Measurements from ENCODE around the gene CKB.
A peak's percentile ranks its signal among the peaks of the same experiment; 100 is the strongest.
"Not testable (repeated sequence)": the region's sequence is repeated elsewhere in the genome, so short reads cannot be mapped to it uniquely, and the experiment has no call there.

Gene CKB

DNA sequence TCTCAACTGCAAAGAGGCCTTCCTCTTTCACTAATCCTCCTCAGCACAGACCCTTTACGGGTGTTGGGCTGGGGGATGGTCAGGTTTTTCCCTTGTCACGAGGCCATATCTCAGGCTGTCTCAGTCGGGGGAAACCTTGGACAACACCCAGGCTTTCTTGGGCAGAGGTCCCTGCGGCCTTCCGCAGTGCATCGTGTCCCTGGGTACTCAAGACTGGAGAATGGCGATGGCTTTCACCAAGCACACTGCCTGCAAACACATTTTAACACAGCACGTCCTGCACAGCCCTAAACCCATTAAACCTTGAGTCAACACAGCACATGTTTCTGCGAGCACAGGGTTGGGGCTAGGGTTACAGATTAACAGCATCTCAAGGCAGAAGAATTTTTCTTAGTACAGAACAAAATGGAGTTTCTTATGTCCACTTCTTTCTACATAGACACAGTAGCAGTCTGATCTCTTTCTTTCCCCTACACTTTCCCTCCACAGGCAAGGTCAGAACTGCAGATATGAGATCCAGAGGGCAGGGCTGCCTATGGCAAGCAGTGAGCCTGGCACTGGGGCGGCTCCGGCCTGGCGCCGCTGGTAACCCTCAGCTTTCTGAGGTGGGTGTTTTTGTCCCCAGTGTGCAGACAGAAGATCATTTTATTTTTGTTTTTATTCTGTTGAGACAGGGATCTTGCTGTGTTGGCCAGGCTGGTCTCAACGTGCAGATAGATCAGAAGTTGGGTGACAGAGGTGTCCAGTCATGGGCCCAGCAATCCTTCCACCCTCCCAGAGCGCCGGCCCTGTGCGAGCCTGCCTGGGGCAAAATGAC lies 3.0 kb upstream of the CKB start:
- H3K9me3 ChIP-seq (ENCODE audit: control insufficient read depth in 2 of 2, low read length in 2 of 2); H3K4me3 ChIP-seq (ENCODE audit: low read length in 2 of 2); H3K27me3 ChIP-seq (ENCODE audit: control insufficient read depth in 2 of 2, insufficient read depth in 2 of 2, low read length in 2 of 2); H3K36me3 ChIP-seq (ENCODE audit: control insufficient read depth in 2 of 2, insufficient read depth in 2 of 2, low read length in 2 of 2): not testable (repeated sequence)
- peak overlapping the region in 1 of 2 donors; percentile 69 for H3K9ac ChIP-seq (ENCODE audit: low read depth in 1 of 2, low read length in 2 of 2)
- peak overlapping the region; percentile 91 for H3K27ac ChIP-seq (ENCODE audit: low read depth in 2 of 2, low read length in 2 of 2)
- H3K4me1 ChIP-seq (ENCODE audit: control insufficient read depth in 2 of 2, insufficient read depth in 2 of 2, low read length in 2 of 2) = peaks cover 60 to 74% of the 10 kb centered on the region in 2 donors

GRCh38 chr14:103524002-103524935 lies 1.6 kb upstream of the CKB start:
- Histone ChIP-seq H3K4me1 (ENCODE audit: control insufficient read depth in 2 of 2, insufficient read depth in 2 of 2, low read length in 2 of 2) (peaks cover 59 to 73% of the 10 kb centered on the region in 2 donors), H3K4me3 (ENCODE audit: low read length in 2 of 2) (peak overlapping the region in 1 of 2 donors; percentile 15), H3K27ac (ENCODE audit: low read depth in 2 of 2, low read length in 2 of 2) (peak overlapping the region; percentile 91), H3K36me3 (ENCODE audit: control insufficient read depth in 2 of 2, insufficient read depth in 2 of 2, low read length in 2 of 2) (peaks cover 11 to 13% of the 10 kb centered on the region in 2 donors), H3K9me3 (ENCODE audit: control insufficient read depth in 2 of 2, low read length in 2 of 2) (no peaks in the 10 kb centered on the region), H3K27me3 (ENCODE audit: control insufficient read depth in 2 of 2, insufficient read depth in 2 of 2, low read length in 2 of 2) (no peaks in the 10 kb centered on the region), H3K9ac (ENCODE audit: low read depth in 1 of 2, low read length in 2 of 2) (peak overlapping the region in 1 of 2 donors; percentile 69)

- Histone ChIP-seq H3K4me1 (ENCODE audit: control insufficient read depth in 2 of 2, insufficient read depth in 2 of 2, low read length in 2 of 2) (peaks cover 64 to 77% of the 10 kb centered on the region in 2 donors), H3K9me3 (ENCODE audit: control insufficient read depth in 2 of 2, low read length in 2 of 2) (no peaks in the 10 kb centered on the region), H3K27me3 (ENCODE audit: control insufficient read depth in 2 of 2, insufficient read depth in 2 of 2, low read length in 2 of 2) (no peaks in the 10 kb centered on the region), H3K4me3 (ENCODE audit: low read length in 2 of 2) (peak overlapping the region; percentile 48 to 86), H3K9ac (ENCODE audit: low read depth in 1 of 2, low read length in 2 of 2) (peak overlapping the region in 1 of 2 donors; percentile 68), H3K27ac (ENCODE audit: low read depth in 2 of 2, low read length in 2 of 2) (peak overlapping the region; percentile 23 to 91), H3K36me3 (ENCODE audit: control insufficient read depth in 2 of 2, insufficient read depth in 2 of 2, low read length in 2 of 2) (peaks cover 14 to 16% of the 10 kb centered on the region in 2 donors)
These were observed 935 bp upstream of the CKB start for GRCh38 chr14:103523575-103523954.

- Histone ChIP-seq H3K27ac (ENCODE audit: low read depth in 2 of 2, low read length in 2 of 2) (peak overlapping the region; percentile 80 to 91), H3K4me3 (ENCODE audit: low read length in 2 of 2) (peak overlapping the region; percentile 81 to 86), H3K4me1 (ENCODE audit: control insufficient read depth in 2 of 2, insufficient read depth in 2 of 2, low read length in 2 of 2) (peaks cover 56 to 68% of the 10 kb centered on the region in 2 donors), H3K9me3 (ENCODE audit: control insufficient read depth in 2 of 2, low read length in 2 of 2) (no peaks in the 10 kb centered on the region), H3K27me3 (ENCODE audit: control insufficient read depth in 2 of 2, insufficient read depth in 2 of 2, low read length in 2 of 2) (no peaks in the 10 kb centered on the region), H3K36me3 (ENCODE audit: control insufficient read depth in 2 of 2, insufficient read depth in 2 of 2, low read length in 2 of 2) (peaks cover 14 to 16% of the 10 kb centered on the region in 2 donors), H3K9ac (ENCODE audit: low read depth in 1 of 2, low read length in 2 of 2) (peak overlapping the region; percentile 77 to 92)
These were observed 573 bp downstream of the CKB start for GRCh38 chr14:103521951-103522563.

DNA sequence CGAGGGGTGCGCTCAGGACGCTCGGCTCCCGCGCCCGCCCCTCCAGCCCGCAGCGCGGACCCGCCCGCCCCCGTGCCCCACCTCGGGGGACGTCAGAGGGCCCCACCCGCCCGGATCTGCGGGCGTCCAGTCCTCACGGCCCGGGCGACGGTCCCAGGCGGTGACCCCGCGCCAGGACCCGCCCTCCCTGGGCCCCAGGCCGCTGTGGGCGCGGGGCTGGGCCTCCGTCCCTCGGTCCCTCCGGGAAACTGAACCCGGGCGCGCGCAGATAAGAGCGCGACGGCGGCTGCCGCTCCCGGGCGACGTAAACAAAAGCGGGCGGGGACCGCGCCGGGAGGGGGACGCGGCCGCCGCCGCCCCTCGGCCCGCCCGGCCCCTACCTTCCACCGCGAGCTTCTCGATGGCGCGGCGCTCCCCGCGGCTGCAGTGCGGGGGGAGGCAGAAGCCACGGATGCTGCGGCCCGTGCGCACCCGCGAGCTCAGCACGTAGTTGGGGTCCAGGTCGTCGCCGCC lies 1.1 kb downstream of the CKB start:
- H3K9me3 ChIP-seq (ENCODE audit: control insufficient read depth in 2 of 2, low read length in 2 of 2) = no peaks in the 10 kb centered on the region
- peaks cover 50 to 63% of the 10 kb centered on the region in 2 donors for H3K4me1 ChIP-seq (ENCODE audit: control insufficient read depth in 2 of 2, insufficient read depth in 2 of 2, low read length in 2 of 2)
- H3K4me3 ChIP-seq (ENCODE audit: low read length in 2 of 2) = peak overlapping the region; percentile 81 to 86
- H3K36me3 ChIP-seq (ENCODE audit: control insufficient read depth in 2 of 2, insufficient read depth in 2 of 2, low read length in 2 of 2) = peaks cover 14 to 16% of the 10 kb centered on the region in 2 donors
- H3K9ac ChIP-seq (ENCODE audit: low read depth in 1 of 2, low read length in 2 of 2) = peak overlapping the region; percentile 52 to 92
- H3K27me3 ChIP-seq (ENCODE audit: control insufficient read depth in 2 of 2, insufficient read depth in 2 of 2, low read length in 2 of 2) = no peaks in the 10 kb centered on the region
- H3K27ac ChIP-seq (ENCODE audit: low read depth in 2 of 2, low read length in 2 of 2) = peak overlapping the region; percentile 80 to 91

- Histone ChIP-seq H3K9ac (ENCODE audit: low read depth in 1 of 2, low read length in 2 of 2) (peak overlapping the region; percentile 52 to 92), H3K27me3 (ENCODE audit: control insufficient read depth in 2 of 2, insufficient read depth in 2 of 2, low read length in 2 of 2) (no peaks in the 10 kb centered on the region), H3K27ac (ENCODE audit: low read depth in 2 of 2, low read length in 2 of 2) (peak overlapping the region; percentile 80 to 91), H3K9me3 (ENCODE audit: control insufficient read depth in 2 of 2, low read length in 2 of 2) (no peaks in the 10 kb centered on the region), H3K4me3 (ENCODE audit: low read length in 2 of 2) (peak overlapping the region; percentile 70 to 86), H3K36me3 (ENCODE audit: control insufficient read depth in 2 of 2, insufficient read depth in 2 of 2, low read length in 2 of 2) (peaks cover 14 to 16% of the 10 kb centered on the region in 2 donors), H3K4me1 (ENCODE audit: control insufficient read depth in 2 of 2, insufficient read depth in 2 of 2, low read length in 2 of 2) (peaks cover 44 to 56% of the 10 kb centered on the region in 2 donors)
These were observed 1.8 kb downstream of the CKB start for GRCh38 chr14:103520657-103521437.

GRCh38 chr14:103520269-103520656 lies 2.4 kb downstream of the CKB start:
- Histone ChIP-seq H3K4me1 (ENCODE audit: control insufficient read depth in 2 of 2, insufficient read depth in 2 of 2, low read length in 2 of 2) (peaks cover 42 to 51% of the 10 kb centered on the region in 2 donors), H3K27me3 (ENCODE audit: control insufficient read depth in 2 of 2, insufficient read depth in 2 of 2, low read length in 2 of 2) (no peaks in the 10 kb centered on the region), H3K9me3 (ENCODE audit: control insufficient read depth in 2 of 2, low read length in 2 of 2) (no peaks in the 10 kb centered on the region), H3K4me3 (ENCODE audit: low read length in 2 of 2) (peak overlapping the region; percentile 70 to 86), H3K27ac (ENCODE audit: low read depth in 2 of 2, low read length in 2 of 2) (peak overlapping the region; percentile 80 to 91), H3K9ac (ENCODE audit: low read depth in 1 of 2, low read length in 2 of 2) (peak overlapping the region; percentile 6 to 92), H3K36me3 (ENCODE audit: control insufficient read depth in 2 of 2, insufficient read depth in 2 of 2, low read length in 2 of 2) (peaks cover 14 to 16% of the 10 kb centered on the region in 2 donors)

- Histone ChIP-seq H3K27me3 (ENCODE audit: control insufficient read depth in 2 of 2, insufficient read depth in 2 of 2, low read length in 2 of 2) (no peaks in the 10 kb centered on the region), H3K9ac (ENCODE audit: low read depth in 1 of 2, low read length in 2 of 2) (peak overlapping the region in 1 of 2 donors; percentile 92), H3K4me1 (ENCODE audit: control insufficient read depth in 2 of 2, insufficient read depth in 2 of 2, low read length in 2 of 2) (peaks cover 42 to 49% of the 10 kb centered on the region in 2 donors), H3K9me3 (ENCODE audit: control insufficient read depth in 2 of 2, low read length in 2 of 2) (no peaks in the 10 kb centered on the region), H3K27ac (ENCODE audit: low read depth in 2 of 2, low read length in 2 of 2) (peak overlapping the region; percentile 80 to 91), H3K4me3 (ENCODE audit: low read length in 2 of 2) (peak overlapping the region; percentile 70 to 86), H3K36me3 (ENCODE audit: control insufficient read depth in 2 of 2, insufficient read depth in 2 of 2, low read length in 2 of 2) (peaks cover 14 to 16% of the 10 kb centered on the region in 2 donors)
These were observed 2.8 kb downstream of the CKB start for GRCh38 chr14:103519837-103520212.
